Gastrocnemius medialis (tissue), 4 donors: ENCODE measurements around the gene GAA.

Experiments used
- POLR2A ChIP-seq, 2 donors: fragments of 450-650 bp; IDR thresholded peaks; one replicate each; pipeline ENCODE4 v1.6.1; 2017; ENCODE audit warnings: antibody characterized with exemption in 2 of 2, mild to moderate bottlenecking in 2 of 2, moderate library complexity in 2 of 2
- TF ChIP-seq, protein P1 (sequence below), 5 experiments: fragments of 450-650 bp in 3 of 5; fragments of 200-600 bp in 2 of 5; sonication (generic) in 2 of 5; IDR thresholded peaks in 4 of 5; conservative IDR thresholded peaks in 1 of 5; 1 replicate in 4 of 5; 2 replicates in 1 of 5; pipeline ENCODE4 v1.5.1; 2016 to 2019; ENCODE audit warnings: antibody characterized with exemption in 5 of 5, mild to moderate bottlenecking in 3 of 5, moderate library complexity in 3 of 5

DNA sequence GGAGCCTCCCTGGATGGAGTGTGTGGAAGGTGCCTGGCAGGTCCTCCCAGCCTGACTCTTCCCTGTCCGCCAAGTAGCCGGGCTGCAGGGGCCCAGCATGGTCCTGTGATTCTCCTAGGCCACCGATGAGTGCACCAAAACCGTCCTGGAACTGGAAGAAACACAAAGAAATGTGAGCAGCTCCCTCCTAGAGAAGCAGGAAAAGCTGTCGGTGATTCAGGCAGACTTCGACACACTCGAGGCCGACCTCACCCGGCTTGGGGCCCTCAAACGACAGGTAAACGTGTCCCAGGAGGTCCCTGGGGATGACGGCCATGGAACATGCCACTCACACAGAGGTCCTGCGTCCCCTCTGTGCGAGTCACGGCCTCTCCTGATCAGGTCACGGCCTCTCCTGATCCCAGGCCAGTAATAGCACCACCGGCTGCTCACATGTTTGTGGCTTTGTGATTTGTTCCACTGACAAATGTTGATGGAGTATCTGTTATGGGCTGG, 4.2 kb upstream of the GAA start:
- TF ChIP-seq, protein P1, sequence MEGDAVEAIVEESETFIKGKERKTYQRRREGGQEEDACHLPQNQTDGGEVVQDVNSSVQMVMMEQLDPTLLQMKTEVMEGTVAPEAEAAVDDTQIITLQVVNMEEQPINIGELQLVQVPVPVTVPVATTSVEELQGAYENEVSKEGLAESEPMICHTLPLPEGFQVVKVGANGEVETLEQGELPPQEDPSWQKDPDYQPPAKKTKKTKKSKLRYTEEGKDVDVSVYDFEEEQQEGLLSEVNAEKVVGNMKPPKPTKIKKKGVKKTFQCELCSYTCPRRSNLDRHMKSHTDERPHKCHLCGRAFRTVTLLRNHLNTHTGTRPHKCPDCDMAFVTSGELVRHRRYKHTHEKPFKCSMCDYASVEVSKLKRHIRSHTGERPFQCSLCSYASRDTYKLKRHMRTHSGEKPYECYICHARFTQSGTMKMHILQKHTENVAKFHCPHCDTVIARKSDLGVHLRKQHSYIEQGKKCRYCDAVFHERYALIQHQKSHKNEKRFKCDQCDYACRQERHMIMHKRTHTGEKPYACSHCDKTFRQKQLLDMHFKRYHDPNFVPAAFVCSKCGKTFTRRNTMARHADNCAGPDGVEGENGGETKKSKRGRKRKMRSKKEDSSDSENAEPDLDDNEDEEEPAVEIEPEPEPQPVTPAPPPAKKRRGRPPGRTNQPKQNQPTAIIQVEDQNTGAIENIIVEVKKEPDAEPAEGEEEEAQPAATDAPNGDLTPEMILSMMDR (IDR thresholded peaks at IDR 0.05 in 4 of 5, conservative IDR thresholded peaks at IDR 0.05 in 1 of 5): no peak
- no peak for TF ChIP-seq POLR2A (IDR thresholded peaks at IDR 0.05)
